ENCODE results near the gene FLYWCH1.
A peak's percentile ranks its signal among the peaks of the same experiment; 100 is the strongest.

FLYWCH1 gene

DNA sequence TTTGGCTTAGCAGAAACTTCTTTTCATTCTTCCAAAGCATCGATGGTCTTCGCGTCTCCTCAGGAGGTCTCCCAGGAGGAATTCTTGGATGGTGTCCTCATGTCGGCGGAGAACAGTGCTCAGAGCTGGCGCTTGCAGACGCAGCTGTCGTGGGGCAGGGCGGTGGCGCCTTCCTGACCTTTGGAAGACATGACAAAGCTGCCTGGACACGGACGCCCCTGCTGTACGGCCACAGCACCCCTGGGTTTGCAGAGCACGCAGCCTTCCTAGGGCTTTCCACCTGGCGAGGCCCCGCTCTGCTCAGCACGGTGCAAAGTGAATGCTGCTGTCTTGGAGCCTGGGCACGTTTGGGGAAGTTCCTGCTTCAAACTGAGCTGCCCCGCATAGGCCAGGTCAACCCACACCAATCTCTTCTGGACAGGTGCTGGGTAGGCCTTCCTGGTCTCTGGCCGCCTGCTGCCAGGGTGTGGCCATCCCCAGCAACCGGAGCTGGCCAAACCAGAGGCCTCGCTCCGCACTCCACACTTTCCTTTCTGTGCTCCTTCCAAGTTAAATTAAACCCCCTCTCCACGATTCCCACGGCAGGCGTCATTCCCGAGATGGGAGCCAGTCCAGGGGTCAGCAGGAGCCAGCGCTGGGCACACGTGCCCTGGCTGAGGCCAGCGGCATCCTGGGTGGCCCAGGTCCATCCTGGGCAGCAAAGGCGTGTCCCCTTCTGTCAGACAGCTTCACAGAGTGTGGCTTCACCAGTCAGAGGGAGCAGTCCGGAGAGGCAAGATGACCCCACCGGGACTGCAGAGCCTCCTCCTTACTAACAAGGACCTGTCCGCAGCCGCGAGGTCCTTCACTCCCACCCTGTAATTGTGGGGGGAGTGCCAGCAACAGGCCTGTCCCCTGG lies 37.3 kb downstream of the FLYWCH1 start:
- DNase-seq (ENCODE audit: insufficient read length, low spot score) (no peak), FAIRE-seq (no peak)

DNA sequence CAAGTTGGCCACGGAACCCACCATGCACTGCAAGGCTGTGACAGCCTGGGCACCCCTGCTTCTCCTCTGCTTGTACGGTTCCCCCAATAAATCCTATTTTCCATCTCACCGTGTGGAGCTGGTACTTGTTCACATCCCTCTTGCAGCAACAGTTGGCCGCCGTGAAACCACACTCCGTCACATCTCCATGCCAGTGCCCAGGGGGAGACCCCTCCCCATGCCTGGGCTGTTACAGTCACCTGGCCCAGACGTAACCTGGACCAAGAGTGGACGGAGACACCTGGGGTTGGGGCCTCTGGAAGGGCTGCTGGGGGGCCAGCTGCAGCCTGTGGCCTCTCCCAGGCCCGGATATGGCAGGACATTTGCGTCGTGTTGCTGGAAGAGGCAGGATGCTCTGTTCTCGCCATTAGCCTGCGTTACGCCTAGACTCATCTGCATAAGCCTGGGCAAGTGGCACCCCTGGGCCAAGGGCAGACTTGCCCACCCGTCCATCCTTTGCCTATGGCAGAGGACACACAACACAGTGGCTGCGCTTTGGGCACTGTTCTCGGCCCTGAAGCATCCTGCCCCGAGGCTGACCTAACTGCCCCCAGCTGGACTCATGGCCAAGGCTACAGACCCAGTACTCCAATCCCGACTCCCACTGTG lies 38.1 kb downstream of the FLYWCH1 start:
- FAIRE-seq (no peak), DNase-seq (ENCODE audit: insufficient read length, low spot score) (no peak)

DNA sequence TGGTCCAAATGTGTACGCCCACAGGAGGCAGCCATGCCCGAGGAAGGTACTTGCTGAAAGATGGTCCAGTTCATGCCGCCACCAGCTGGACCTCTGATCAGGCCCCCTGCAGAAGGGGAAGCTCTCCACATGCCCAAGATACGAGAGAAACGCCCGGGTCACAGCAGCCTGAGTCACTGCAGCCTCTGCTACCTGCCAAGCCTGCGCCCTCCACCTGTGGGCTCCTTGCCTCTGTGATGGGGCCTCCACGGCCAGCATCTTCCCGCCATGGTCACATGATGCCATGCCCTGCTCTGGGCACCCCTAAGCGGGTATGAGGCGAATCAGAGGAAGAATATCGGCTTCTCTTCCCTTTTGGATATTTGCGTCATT lies 38.6 kb downstream of the FLYWCH1 start:
- DNase-seq (ENCODE audit: insufficient read length, low spot score), result no peak
- FAIRE-seq, result no peak

DNA sequence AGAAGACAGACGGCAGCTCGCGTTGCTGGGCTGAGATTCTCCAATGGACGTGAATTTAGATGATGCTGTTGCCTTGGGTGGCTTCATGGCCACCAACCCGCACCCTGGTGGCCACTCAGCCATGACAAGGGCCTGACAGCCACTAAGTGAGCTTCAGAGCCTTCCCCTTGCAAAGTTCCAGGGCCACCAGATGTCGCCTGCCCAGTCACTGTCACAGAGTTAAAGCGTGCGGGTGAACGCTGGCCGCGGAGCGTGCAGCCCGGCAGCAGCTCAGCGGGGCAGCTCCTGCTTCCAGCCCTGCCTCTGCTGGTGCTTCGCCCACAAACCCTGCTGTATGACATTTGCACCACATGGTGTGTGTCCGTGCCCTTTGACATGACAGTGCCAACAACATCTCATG lies 39.0 kb downstream of the FLYWCH1 start:
- FAIRE-seq (no peak), DNase-seq (ENCODE audit: insufficient read length, low spot score) (no peak)

DNA sequence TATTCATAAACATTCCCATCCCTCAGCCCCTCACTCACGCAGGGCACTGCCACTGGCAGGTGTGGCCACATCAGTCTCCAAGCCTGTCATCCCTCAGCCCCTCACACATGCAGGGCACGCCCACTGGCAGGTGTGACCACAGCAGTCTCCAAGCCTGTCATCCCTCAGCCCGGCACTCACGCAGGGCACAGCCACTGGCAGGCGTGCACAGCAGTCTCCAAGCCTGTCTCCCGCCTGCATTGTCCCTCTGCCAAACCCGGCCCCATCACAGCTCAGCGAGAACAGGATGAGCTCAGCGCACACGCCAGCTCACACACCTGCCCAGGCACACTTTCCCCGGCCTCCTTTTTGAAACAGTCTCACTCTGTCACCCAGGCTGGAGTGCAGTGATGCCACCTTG lies 40.9 kb downstream of the FLYWCH1 start:
- FAIRE-seq (no peak), DNase-seq (ENCODE audit: insufficient read length, low spot score) (no peak)

DNA sequence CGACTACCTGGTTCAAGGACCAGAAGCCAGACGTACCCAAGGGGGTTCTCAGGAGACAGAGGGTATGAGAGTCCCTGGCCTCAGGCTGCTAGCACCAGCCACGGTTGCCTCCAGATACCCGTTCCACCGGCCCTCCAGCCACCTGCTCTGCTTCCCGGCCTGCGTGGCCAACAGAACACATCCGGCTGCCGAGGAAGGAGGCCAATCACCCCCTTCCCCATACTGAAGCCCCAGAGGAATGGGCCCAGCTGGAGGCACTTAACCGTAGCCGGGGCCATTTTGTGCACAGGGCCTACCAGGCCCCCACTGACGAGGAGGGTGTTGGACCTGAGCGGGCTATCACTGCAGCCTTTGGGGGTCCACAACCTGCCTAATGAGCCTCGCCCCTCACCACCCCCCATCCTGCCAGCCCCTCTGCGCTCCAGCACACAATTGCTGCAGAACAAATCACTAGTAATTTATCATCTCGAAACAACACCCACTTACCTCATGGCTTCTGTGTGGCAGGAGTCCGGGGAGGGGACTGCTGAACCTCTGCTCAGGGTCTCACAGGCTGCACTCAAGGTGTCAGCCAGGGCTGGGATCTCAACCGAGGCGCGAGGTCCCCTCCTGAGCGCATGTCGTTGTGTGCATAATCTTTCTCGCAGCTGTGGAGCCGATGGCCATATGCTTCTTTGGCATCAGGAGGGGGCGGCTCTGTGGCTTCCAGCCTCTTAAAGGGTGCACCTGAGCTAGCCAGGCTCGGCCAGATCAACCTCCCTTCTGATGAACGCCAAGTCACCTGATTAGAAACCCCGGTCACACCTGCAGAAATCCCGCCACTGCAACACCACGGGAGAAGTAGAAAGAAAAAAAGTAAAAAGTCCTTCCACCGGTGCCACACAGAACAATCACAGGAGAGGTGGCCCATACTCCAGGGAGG lies 42.2 kb downstream of the FLYWCH1 start:
- no peak for FAIRE-seq
- no peak for DNase-seq (ENCODE audit: insufficient read length, low spot score)

DNA sequence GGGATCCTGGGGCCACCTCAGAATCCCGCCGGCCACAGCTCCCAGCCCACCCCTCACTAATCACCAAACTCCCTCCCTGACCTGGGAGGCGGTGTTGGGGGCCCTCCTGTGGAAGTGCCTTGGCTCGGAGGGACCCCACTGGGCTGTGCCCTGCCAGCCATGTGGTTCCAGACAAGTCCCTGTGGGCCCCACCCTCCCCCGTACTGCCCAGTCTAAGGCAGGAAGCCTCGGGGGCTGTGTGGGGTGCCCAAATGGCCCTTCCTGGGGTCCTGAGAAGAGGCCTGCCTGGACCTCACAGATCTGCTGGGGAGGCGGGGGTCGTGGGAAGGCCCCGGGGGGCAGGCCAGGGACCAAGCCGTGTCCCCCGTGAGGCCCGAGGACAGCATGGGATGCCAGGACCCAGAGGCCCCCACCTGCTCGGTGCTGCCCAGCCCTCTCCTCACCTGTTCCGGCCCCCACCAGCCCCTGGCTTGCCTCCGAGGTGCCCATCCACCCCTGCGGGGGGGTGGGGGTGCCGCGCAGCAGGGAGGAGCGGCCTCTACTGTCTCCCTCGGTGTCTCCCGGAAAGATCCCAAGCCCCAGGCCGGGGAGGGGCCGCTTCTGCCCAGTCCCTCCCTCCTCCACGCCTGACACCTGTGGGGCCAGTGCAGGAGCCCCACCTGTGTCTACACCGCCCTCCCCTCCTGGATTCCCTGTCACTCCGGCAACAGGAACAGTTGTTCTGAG lies 43.1 kb downstream of the FLYWCH1 start:
- DNase-seq (ENCODE audit: insufficient read length, low spot score), result no peak
- no peak for FAIRE-seq

DNA sequence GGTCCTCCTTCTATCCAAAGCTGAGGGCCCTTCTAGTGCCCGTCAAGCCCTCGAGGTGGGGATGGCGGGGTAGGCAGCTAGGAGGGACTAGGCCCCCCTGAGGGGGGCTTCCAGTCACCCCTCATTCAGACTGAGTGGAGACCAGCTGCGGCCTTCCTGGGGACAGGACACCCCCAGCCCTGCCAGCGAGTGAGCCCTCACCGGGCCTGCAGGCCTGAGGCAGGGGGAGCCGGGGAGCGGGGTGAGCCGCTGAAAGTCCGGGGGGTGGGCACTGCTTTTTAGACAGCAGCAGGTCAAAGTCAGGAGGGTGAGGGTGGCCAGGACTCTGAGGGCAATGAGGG lies 43.7 kb downstream of the FLYWCH1 start:
- DNase-seq (ENCODE audit: insufficient read length, low spot score), result no peak
- no peak for FAIRE-seq

DNA sequence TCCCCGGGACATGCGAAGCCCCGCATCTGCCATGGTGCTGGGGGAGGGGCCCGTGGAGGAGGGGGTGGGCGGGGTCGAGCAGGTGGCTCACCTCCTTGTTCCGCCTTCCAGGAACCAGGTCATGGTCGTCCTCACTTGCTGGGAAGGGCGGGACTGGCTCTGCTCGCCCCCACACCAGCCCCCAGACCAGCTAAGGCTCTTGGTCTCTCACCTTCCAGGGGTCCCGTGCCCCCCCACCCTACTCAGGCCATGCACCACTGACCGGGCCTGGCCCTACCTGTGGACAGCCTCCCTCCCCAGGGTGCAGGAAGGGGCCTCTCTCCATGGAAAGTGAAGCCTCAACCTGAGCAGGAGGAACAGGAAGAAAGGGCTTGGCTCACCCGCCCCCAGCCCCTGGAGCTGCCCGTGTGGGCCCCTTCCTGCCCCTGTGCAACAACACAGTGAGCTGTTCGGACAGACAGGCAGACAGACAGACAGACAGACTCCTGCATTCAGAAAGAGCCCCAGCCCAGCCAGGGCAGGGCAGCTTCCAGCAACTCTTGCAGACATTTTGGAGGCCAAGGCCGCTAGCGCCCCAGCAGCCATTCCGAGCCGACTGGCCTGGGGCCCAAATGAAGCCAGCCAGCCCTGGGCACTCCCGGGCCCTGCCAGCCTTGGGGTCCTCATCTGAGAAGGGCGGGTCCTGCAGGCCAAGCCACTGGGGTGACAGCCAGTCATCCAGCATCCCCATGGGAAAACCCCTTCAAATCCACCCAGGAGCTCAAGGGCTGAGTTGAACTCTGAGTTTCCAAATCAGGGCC lies 44.2 kb downstream of the FLYWCH1 start:
- no peak for FAIRE-seq
- no peak for DNase-seq (ENCODE audit: insufficient read length, low spot score)

DNA sequence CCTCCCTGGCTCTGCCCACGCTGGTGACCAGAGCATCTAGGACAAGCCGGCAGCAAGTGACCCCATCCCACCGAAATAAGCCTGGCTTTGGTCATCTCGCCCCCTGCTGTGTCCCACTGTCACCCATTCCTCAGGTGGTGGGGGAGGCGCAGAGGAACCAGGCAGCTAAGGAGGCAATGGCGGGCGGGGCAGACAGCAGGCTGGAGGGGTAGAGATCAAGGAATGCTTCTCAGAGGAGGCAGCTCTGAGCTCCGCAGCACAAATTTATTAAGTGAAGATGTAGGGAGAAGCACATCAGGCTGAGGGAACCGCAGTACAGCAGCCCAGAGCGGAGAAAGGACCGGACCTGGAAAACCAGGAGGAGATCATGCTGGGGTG lies 44.8 kb downstream of the FLYWCH1 start:
- no peak for FAIRE-seq
- DNase-seq (ENCODE audit: insufficient read length, low spot score), result no peak

DNA sequence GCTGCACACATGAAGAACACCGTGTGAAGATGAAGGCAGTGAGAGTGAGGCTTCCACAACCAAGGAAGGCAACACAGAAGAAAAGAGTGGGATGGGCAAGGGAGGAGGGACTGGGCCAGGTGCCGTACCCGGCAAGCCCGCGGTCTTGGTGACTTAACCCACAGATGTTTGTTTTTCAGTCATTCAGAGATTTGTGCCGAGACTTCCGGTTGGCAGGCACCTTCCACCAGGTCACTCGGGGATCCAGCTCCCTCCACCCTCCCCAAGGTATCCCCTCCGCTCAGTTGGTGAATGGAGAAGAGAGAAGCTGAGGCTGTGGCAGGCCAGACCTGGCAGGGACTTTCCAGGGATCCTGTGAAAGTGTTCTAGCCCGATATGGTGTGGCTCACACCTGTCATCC lies 47.5 kb downstream of the FLYWCH1 start:
- FAIRE-seq (no peak), DNase-seq (ENCODE audit: insufficient read length, low spot score) (no peak)

DNA sequence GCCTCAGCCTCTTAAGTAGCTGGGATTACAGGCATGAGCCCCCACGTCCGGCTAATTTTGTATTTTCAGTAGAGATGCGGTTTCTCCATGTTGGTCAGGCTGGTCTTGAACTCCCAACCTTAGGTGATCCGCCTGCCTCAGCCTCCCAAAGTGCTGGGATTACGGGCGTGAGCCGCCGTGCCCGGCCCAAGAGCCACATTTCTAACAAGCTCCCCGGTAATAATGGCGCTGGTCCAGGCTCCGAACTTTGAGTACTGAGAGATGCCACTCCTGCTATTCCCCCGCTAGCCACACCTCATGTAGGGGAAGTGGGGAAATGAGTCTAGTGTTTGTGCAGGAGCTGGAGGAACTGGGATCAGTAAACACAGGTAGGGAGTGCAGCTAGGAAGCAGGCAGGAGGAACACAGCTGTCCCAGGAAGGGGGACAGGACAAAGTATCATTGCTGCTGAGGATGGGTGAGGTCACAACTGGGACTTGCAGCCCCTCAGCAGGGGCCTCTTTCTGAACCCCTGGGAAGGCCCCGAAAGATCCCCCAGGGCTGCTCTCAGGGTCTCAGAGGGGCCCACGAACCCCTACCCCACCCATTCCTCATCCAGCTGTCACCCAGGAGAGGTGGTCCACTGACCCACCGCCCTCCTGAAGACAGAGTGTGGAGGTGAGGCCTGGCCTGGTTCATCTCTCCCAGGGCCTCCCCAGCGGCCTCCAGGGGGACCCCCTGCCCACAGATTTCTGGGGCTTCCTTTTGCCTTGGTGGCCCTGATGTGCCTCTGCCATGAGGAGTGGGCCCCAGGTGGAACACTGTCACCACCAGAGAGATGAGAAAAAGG lies 48.7 kb downstream of the FLYWCH1 start:
- no peak for FAIRE-seq
- no peak for DNase-seq (ENCODE audit: insufficient read length, low spot score)

DNA sequence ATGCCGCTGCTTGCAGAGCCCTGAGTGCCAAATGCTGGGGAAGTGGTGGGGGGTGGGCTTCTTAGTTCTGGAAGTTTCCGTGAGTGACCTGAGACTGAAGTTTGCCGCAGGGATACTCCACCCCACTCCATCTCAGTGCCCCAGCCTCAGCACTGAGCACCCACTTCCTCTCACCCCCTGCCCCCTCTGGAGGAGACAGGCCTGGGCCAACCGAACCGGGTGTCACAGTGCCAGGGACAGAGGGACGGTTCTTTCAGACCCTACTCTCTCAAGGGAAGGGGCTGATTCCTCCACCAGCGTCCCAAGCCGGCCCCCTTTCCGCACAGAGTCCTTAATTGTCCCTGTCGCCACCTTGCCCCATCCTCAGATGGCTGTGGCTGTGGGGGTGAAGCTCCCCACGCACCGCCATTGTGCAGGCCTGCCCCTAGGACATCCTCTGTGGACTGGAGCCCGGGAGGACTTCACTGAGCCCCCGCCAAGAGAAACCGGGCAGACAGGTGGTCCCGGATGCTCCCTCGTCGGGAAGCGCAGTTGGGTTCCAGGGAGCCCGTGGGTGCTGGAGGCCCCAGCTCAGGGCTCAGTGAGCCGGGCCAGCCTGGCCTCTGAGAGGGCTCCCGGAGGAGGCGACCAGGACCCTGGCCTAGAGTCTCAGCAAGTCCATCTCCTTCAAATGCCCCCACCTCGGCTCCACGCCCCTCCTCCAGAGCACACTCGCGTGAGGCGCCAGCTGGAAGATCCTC lies 50.8 kb downstream of the FLYWCH1 start:
- DNase-seq (ENCODE audit: insufficient read length, low spot score) (no peak), FAIRE-seq (no peak)

DNA sequence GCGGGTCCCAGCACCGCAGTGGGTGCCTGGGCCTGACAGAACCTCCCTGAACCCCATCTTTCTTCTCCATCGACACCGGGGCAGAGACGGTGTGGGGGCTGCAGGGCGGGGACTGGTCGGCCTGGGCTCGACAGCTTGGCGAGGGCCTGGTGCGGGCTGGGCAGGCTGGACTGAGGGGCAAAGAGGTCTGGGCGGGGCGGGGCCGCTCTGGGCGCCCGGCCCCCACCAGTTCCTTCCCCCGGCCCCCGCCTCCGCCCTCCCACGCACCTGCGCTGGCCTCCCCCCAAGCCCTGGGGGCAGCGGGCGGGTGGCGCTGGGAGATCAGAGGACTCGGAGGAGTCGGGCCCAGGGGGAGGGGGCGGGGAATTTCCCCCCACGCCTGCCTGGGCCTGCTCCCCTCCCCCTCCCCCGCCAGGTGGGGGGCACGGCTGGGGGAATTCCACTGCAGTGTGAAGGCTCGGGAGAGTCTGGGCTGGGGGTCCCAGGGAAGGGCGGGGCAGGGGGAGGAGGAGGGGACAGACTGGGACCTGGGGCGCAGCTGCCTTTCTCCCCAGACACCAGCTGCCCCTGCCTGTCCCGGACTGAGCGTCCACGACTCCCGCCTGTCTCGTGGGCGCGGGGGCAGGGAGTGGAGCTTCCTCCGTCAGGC lies 51.5 kb downstream of the FLYWCH1 start:
- FAIRE-seq, result no peak
- DNase-seq (ENCODE audit: insufficient read length, low spot score), result no peak

DNA sequence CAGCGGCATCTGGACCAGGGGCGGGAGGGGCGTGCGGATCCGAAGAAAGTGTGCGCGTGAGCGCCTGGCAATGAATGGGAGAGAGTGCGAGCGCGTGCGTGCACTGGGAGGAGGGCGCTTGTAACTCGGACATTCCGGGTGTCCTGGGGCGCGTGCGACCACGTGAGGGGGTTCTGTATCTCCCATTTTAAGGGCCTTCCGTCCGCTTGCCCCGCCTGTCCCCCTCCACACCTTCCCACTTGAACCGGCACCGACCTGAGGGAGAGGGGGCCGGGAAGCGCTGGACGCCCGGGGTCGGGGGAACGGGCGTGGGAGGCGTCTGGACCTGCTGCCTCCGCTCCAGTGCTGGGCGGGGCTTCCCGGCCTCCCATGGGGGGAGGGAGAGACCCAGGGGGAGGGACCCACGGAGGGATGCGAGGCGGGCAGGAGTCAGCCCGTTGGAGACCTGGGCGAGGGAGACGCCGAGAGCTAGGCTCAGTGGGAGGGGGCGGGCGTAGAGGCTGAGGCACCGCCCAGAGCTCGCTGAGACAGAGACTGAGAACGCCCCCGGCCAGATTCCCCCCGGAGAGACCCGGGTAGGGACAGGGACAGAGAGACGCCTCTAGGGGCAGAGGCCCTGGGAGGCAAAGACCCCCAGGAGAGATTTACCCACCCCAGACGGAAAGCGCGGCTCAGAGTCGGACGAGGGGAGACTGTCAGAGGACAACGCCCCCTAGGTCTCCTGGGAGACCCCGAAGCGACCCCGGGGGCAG lies 52.2 kb downstream of the FLYWCH1 start, which contains the start of gene KREMEN2:
KREMEN2 (plus strand) TSS at position 553 of the 752 bp plus-strand sequence. CDS start 246 bp downstream, outside the sequence.
- DNase-seq (ENCODE audit: insufficient read length, low spot score) (no peak), FAIRE-seq (no peak)

DNA sequence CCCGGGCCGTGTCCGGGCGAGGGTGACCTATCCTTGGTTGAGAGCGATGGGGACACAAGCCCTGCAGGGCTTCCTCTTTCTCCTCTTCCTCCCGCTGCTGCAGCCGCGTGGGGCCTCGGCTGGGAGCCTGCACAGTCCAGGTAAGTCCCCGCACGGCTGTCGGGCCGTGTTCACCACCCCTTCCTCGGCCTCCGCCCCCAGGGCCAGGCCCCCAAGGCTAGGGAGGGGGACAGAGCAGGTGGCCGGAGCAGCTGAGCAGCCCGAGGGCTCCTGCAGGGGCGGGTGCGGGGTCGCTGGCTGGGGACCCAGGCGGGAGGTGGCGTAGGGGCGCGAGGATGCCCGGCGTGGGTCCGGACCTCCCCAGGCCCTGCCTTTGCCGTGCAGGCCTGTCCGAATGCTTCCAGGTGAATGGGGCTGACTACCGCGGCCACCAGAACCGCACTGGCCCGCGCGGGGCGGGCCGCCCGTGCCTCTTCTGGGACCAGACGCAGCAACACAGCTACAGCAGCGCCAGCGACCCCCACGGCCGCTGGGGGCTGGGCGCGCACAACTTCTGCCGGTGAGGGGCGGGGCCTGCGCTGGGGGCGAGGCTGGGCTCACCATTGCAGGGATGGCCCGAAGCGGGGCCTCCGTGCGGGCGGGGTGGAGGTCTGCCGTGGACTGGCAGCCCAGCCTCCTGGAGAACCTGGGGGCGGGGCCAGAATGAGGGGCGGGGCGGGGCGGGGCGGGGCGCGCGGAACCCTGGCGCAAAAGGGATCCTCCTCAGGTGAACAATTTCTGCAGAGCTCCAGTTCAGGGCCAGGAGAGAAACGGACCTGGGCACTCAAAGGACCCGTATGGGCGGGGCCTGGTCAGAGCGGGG lies 53.0 kb downstream of the FLYWCH1 start:
- DNase-seq (ENCODE audit: insufficient read length, low spot score), result peak; percentile 73
- no peak for FAIRE-seq

Data from GM19239 (cell line).